H1 (cell line): ENCODE measurements around the gene MPHOSPH9. TPM values are rescaled to one million over a fixed set of nuclear protein-coding genes. Genes with fewer than 3 reads are reported as not detected.
A peak's percentile ranks its signal among the peaks of the same experiment; 100 is the strongest.

Source experiments
- CTCF ChIA-PET: fragments of 300-600 bp; sonication (Branson Sonifier 250); formaldehyde crosslinking; loops from one replicate; lab custom pipeline; 2021; ENCODE audit not compliant: partially characterized antibody; lab: Charles Lee
- POLR2A ChIA-PET: fragments of 300-600 bp; sonication (Branson Sonifier 250); formaldehyde crosslinking; loops from one replicate; lab custom pipeline; 2021; ENCODE audit warnings: inconsistent platforms; ENCODE audit not compliant: partially characterized antibody; lab: Charles Lee
- DNase-seq, 2 experiments: peaks; one replicate each; pipeline versions ENCODE4 v3.0.0 to v3.0.0-alpha.2; 2010 to 2022; ENCODE audit warnings: low spot score in 2 of 2, low read depth in 1 of 2, mixed read lengths in 1 of 2
- FAIRE-seq: peaks from 2 replicates; lab custom pipeline; 2011; peaks lifted over from hg19 to GRCh38; lab: Jason Lieb, UNC
- H2AFZ ChIP-seq: 2 replicates; pipeline ENCODE4 v1.8.1; 2012; ENCODE audit warnings: low read length, inconsistent platforms
- H2AK5ac ChIP-seq: 2 replicates; pipeline ENCODE4 v1.6.1; 2013; ENCODE audit warnings: low read depth, low read length
- H2BK120ac ChIP-seq: replicated peaks from 2 replicates; pipeline ENCODE3; 2013; ENCODE audit warnings: low read depth, low read length, inconsistent platforms
- H2BK12ac ChIP-seq: 2 replicates; pipeline ENCODE4 v1.6.1; 2013; ENCODE audit warnings: low read depth, low read length
- H2BK15ac ChIP-seq: 2 replicates; pipeline ENCODE4 v1.6.1; 2013; ENCODE audit warnings: low read length
- H2BK20ac ChIP-seq: 2 replicates; pipeline ENCODE4 v1.6.1; 2013; ENCODE audit warnings: low read length
- H2BK5ac ChIP-seq: 2 replicates; pipeline ENCODE4 v1.6.1; 2013; ENCODE audit warnings: low read depth, low read length
- H3K14ac ChIP-seq: 2 replicates; pipeline ENCODE4 v1.6.1; 2013; ENCODE audit warnings: inconsistent platforms; ENCODE audit not compliant: insufficient read length
- H3K18ac ChIP-seq: 2 replicates; pipeline ENCODE4 v1.6.1; 2013; ENCODE audit warnings: low read length; ENCODE audit errors: extremely low read depth
- H3K23ac ChIP-seq: 2 replicates; pipeline ENCODE4 v1.6.1; 2013; ENCODE audit warnings: inconsistent platforms; ENCODE audit not compliant: insufficient read length
- H3K23me2 ChIP-seq: 2 replicates; pipeline ENCODE4 v1.6.1; 2013; ENCODE audit warnings: low read depth, low read length
- H3K27ac ChIP-seq: 2 replicates; pipeline ENCODE4 v1.6.1; 2011; ENCODE audit warnings: low read depth, low read length, inconsistent platforms
- H3K27me3 ChIP-seq, 4 experiments: replicated peaks in 1 of 4; 1 replicate in 1 of 4; 2 replicates in 3 of 4; pipeline versions ENCODE4 v1.6.1 to v1.8.1; 2011 to 2013; ENCODE audit warnings: low read length in 3 of 4, mild to moderate bottlenecking in 3 of 4, inconsistent platforms in 2 of 4, mixed read lengths in 2 of 4, moderate library complexity in 1 of 4; ENCODE audit not compliant: control insufficient read depth in 3 of 4, insufficient read depth in 3 of 4; ENCODE audit errors: extremely low read depth in 1 of 4
- H3K36me3 ChIP-seq, 4 experiments: 2 replicates each; pipeline versions ENCODE4 v1.6.1 to v1.8.1; 2011 to 2013; ENCODE audit warnings: mild to moderate bottlenecking in 4 of 4, low read length in 3 of 4, moderate library complexity in 2 of 4, control low read depth in 1 of 4, inconsistent platforms in 1 of 4; ENCODE audit not compliant: insufficient read depth in 4 of 4, control insufficient read depth in 2 of 4
- H3K4ac ChIP-seq: replicated peaks from 2 replicates; pipeline ENCODE3; 2013; ENCODE audit warnings: low read length, low read depth, mixed read lengths, inconsistent platforms; ENCODE audit not compliant: insufficient read length
- H3K4me1 ChIP-seq, 4 experiments: replicated peaks in 1 of 4; 1 replicate in 1 of 4; 2 replicates in 3 of 4; pipeline versions ENCODE4 v1.6.1 to v1.8.1; 2011 to 2013; ENCODE audit warnings: low read length in 3 of 4, inconsistent platforms in 2 of 4, mixed read lengths in 1 of 4; ENCODE audit not compliant: insufficient read depth in 4 of 4, control insufficient read depth in 3 of 4
- H3K4me2 ChIP-seq, 2 experiments: 2 replicates each; pipeline versions ENCODE4 v1.6.1 to v1.8.1; 2011 to 2013; ENCODE audit warnings: low read depth in 2 of 2, low read length in 2 of 2, control low read depth in 1 of 2, inconsistent platforms in 1 of 2, mild to moderate bottlenecking in 1 of 2; ENCODE audit not compliant: insufficient read depth in 1 of 2
- H3K4me3 ChIP-seq, 4 experiments: fragments of 200-600, 300-600 bp in 1 of 4; sonication (generic), shearing (Covaris generic), sonication (Bioruptor Twin) in 1 of 4; 2 replicates each; pipeline versions ENCODE4 v1.5.1 to v1.8.1; 2011 to 2016; ENCODE audit warnings: low read length in 4 of 4, low read depth in 3 of 4, control low read depth in 2 of 4, inconsistent platforms in 2 of 4, mild to moderate bottlenecking in 2 of 4, mixed read lengths in 1 of 4, moderate library complexity in 1 of 4; ENCODE audit not compliant: insufficient read depth in 2 of 4; ENCODE audit errors: extremely low read depth in 1 of 4
- H3K56ac ChIP-seq: replicated peaks from 2 replicates; pipeline ENCODE3; 2013; ENCODE audit warnings: low read depth, mild to moderate bottlenecking, mixed read lengths, low read length, inconsistent platforms; ENCODE audit not compliant: insufficient read length
- H3K79me1 ChIP-seq: 2 replicates; pipeline ENCODE4 v1.6.1; 2013; ENCODE audit warnings: low read depth, low read length, control low read depth
- H3K79me2 ChIP-seq, 2 experiments: 2 replicates each; pipeline versions ENCODE4 v1.6.1 to v1.8.1; 2012 to 2013; ENCODE audit warnings: low read length in 2 of 2, mild to moderate bottlenecking in 2 of 2, inconsistent platforms in 1 of 2; ENCODE audit not compliant: insufficient read depth in 2 of 2, control insufficient read depth in 1 of 2
- H3K9ac ChIP-seq, 4 experiments: replicated peaks in 1 of 4; 1 replicate in 1 of 4; 2 replicates in 3 of 4; pipeline versions ENCODE4 v1.6.1 to v1.8.1; 2011 to 2013; ENCODE audit warnings: low read depth in 3 of 4, low read length in 3 of 4, control low read depth in 2 of 4, mild to moderate bottlenecking in 2 of 4, moderate library complexity in 2 of 4, inconsistent platforms in 1 of 4; ENCODE audit errors: extremely low read depth in 1 of 4
- H3K9me3 ChIP-seq, 2 experiments: 2 replicates each; pipeline versions ENCODE4 v1.6.1 to v1.8.1; 2012 to 2013; ENCODE audit warnings: mild to moderate bottlenecking in 2 of 2, moderate library complexity in 2 of 2, control low read depth in 1 of 2, inconsistent platforms in 1 of 2, low read depth in 1 of 2, low read length in 1 of 2, mixed read lengths in 1 of 2; ENCODE audit not compliant: insufficient read depth in 2 of 2
- H4K20me1 ChIP-seq, 2 experiments: replicated peaks in 1 of 2; 2 replicates each; pipeline versions ENCODE3 to v1.8.1; 2011 to 2013; ENCODE audit warnings: inconsistent platforms in 2 of 2, low read length in 2 of 2, mild to moderate bottlenecking in 1 of 2; ENCODE audit not compliant: insufficient read depth in 2 of 2, control insufficient read depth in 1 of 2
- H4K5ac ChIP-seq: 2 replicates; pipeline ENCODE4 v1.6.1; 2013; ENCODE audit warnings: low read length, low read depth, mixed read lengths, inconsistent platforms; ENCODE audit not compliant: insufficient read length
- H4K8ac ChIP-seq: 2 replicates; pipeline ENCODE4 v1.8.0; 2013; ENCODE audit warnings: mild to moderate bottlenecking, moderate library complexity, low read length, inconsistent platforms; ENCODE audit not compliant: insufficient read depth; ENCODE audit errors: extremely low read depth
- H4K91ac ChIP-seq: replicated peaks from 2 replicates; pipeline ENCODE3; 2013; ENCODE audit warnings: low read length, mixed read lengths, inconsistent platforms; ENCODE audit not compliant: insufficient read length
- CBX8 ChIP-seq: fragments of 300-800, 300-1000 bp; sonication (generic); IDR thresholded peaks from 2 replicates; pipeline ENCODE4 v1.7.1; 2016; ENCODE audit warnings: low read depth, low read length, borderline replicate concordance
- CTCF ChIP-seq, 3 experiments: IDR thresholded peaks; 1 replicate in 2 of 3; 2 replicates in 1 of 3; pipeline versions ENCODE4 v1.5.1 to v1.6.1; 2011; ENCODE audit warnings: low read length in 3 of 3, mild to moderate bottlenecking in 3 of 3, inconsistent platforms in 2 of 3, low read depth in 1 of 3, moderate library complexity in 1 of 3; ENCODE audit not compliant: insufficient read depth in 1 of 3; ENCODE audit errors: control extremely low read depth in 1 of 3
- EP300 ChIP-seq, 2 experiments: IDR thresholded peaks; 1 replicate in 1 of 2; 2 replicates in 1 of 2; pipeline ENCODE4 v1.6.1; 2011 to 2012; ENCODE audit warnings: low read depth in 2 of 2, low read length in 2 of 2, mild to moderate bottlenecking in 2 of 2, borderline replicate concordance in 1 of 2, inconsistent platforms in 1 of 2, moderate library complexity in 1 of 2
- EZH2 ChIP-seq: fragments of 200-600 bp; sonication (generic); IDR thresholded peaks from 2 replicates; pipeline ENCODE4 v1.7.1; 2012; ENCODE audit warnings: low read depth, mild to moderate bottlenecking, moderate library complexity, low read length, inconsistent platforms; ENCODE audit not compliant: severe bottlenecking
- HDAC2 ChIP-seq, 2 experiments: fragments of 300-600 bp in 1 of 2; sonication (generic) in 1 of 2; IDR thresholded peaks; 2 replicates each; pipeline ENCODE4 v1.6.1; 2011 to 2012; ENCODE audit warnings: low read depth in 2 of 2, low read length in 2 of 2, mild to moderate bottlenecking in 2 of 2, moderate library complexity in 2 of 2, borderline replicate concordance in 1 of 2, inconsistent platforms in 1 of 2
- NRF1 ChIP-seq: IDR thresholded peaks from 2 replicates; pipeline ENCODE4 v1.6.1; 2011; ENCODE audit warnings: mild to moderate bottlenecking, low read depth, low read length, improper control_type of control experiment
- POU5F1 ChIP-seq: IDR thresholded peaks from 2 replicates; pipeline ENCODE4 v1.6.1; 2011; ENCODE audit warnings: low read depth, mild to moderate bottlenecking, low read length, moderate library complexity
- RXRA ChIP-seq: IDR thresholded peaks from 2 replicates; pipeline ENCODE4 v1.6.1; 2011; ENCODE audit warnings: low read depth, mild to moderate bottlenecking, low read length, moderate library complexity; ENCODE audit not compliant: insufficient read depth
- SAP30 ChIP-seq: fragments of 300-600 bp; sonication (generic); IDR thresholded peaks from 2 replicates; pipeline ENCODE4 v1.7.1; 2012; ENCODE audit warnings: low read length, moderate library complexity, mild to moderate bottlenecking, inconsistent platforms; ENCODE audit not compliant: insufficient read depth, insufficient replicate concordance
- WGBS, 2 experiments: shearing (Covaris generic) in 1 of 2; methylation state at CpG; one replicate each; pipeline versions ENCODE4 v1.1.6 to v1.1.7; 2013 to 2015; ENCODE audit warnings: low lambda C conversion rate in 2 of 2, mixed read lengths in 2 of 2, inconsistent platforms in 1 of 2, low coverage in 1 of 2, missing lambda C conversion rate in 1 of 2; ENCODE audit not compliant: insufficient replicate concordance in 2 of 2, insufficient coverage in 1 of 2, insufficient read length in 1 of 2; ENCODE audit errors: extremely low coverage in 1 of 2, missing lambda C conversion rate in 1 of 2; 5-methylcytosine and 5-hydroxymethylcytosine counted together
- polyA plus RNA-seq, 7 experiments: library from polyadenylated mRNA; depleted of rRNA in 3 of 7; stranded (reverse) in 5 of 7; unstranded in 2 of 7; fragments of >200 nt in 5 of 7; fragments of 200-250 nt in 2 of 7; gene quantifications; 1 replicate in 5 of 7; 2 replicates in 1 of 7; 4 replicates in 1 of 7; pipeline versions ENCODE4 v1.2.1 to v1.2.3, GENCODE V29; 2011 to 2013; ENCODE audit warnings: missing spikeins in 2 of 7, mixed read lengths in 2 of 7
- total RNA-seq: library from RNA; stranded (reverse); fragmentation: NEBNext Ultra II Directional; extraction: Animal tissue kit (Norgen Biotek cat#: 25700); gene quantifications from 2 replicates; pipeline ENCODE4 v1.2.1, GENCODE V29; 2021

MPHOSPH9 gene
- total and polyA plus RNA-seq, 2 of the 8 experiments (the other 6 are each of a cell fraction or from before 2014, with no cell fraction given) = 8.8 to 48.8 TPM

GRCh38 chr12:123231931-123232330 is 1.0 kb downstream of the MPHOSPH9 start:
- Histone ChIP-seq H2BK20ac (no peak overlapping the region), H4K5ac (no peak overlapping the region), H2BK5ac (0 out of 2 replicates have a peak overlapping the region, but pooled peaks have one; percentile 75), H3K27me3 (no peaks in the 10 kb centered on the region), H2AK5ac (no peak overlapping the region), H2BK120ac (no peak overlapping the region), H2BK15ac (no peak overlapping the region), H3K23me2 (peaks cover 8% of the 10 kb centered on the region), H3K4ac (no peak overlapping the region), H3K9me3 (no peaks in the 10 kb centered on the region), H2BK12ac (no peak overlapping the region), H3K18ac (no peak overlapping the region), H2AFZ (0 out of 2 replicates have a peak overlapping the region, but pooled peaks have one; percentile 3), H3K36me3 (peaks cover 0 to 16% (median 0%) of the 10 kb centered on the region in 4 experiments; a peak in 2 of 8 replicates), H3K79me1 (peaks cover 7% of the 10 kb centered on the region), H4K8ac (no peak overlapping the region), H4K91ac (no peak overlapping the region), H3K27ac (no peak overlapping the region), H3K23ac (no peak overlapping the region), H3K79me2 (peaks cover 0 to 25% of the 10 kb centered on the region in 2 experiments; a peak in 3 of 4 replicates), H3K9ac (peak overlapping the region in 3 of 4 experiments; percentile 61 to 85 (median 72); a peak in 4 of 7 replicates), H3K4me2 (peak overlapping the region; percentile 80 to 82), H4K20me1 (no peaks in the 10 kb centered on the region), H3K14ac (no peak overlapping the region), H3K56ac (no peak overlapping the region), H3K4me1 (peaks cover 0 to 4% (median 2%) of the 10 kb centered on the region in 4 experiments; a peak in 3 of 7 replicates), H3K4me3 (peak overlapping the region; percentile 59 to 94 (median 89))
- POLR2A ChIA-PET = interaction anchor here (0.7 to 3.7 kb wide), 33 partner anchors 8 to 480 kb away, joined by 3 to 42 read pairs (median 6); partner anchors contain the start of genes ARL6IP4, ATP6V0A2, KMT5A and OGFOD2
- CTCF ChIA-PET = interaction anchor here (1.2 to 1.6 kb wide), 4 partner anchors 33 to 252 kb away, joined by 3 to 5 read pairs (median 4); partner anchors contain the start of gene ARL6IP4
- no peak for DNase-seq
- 53% methylated on average over 5 of the region's 5 CpGs; no CpG with 5 or more reads in 1 of the 2 experiments for WGBS, 2 experiments
- FAIRE-seq = no peak
- TF ChIP-seq CBX8 (no peak), EP300 (IDR thresholded peaks at IDR 0.05; ENCODE audit: borderline replicate concordance in 1 of 2, low read depth in 2 of 2, low read length in 2 of 2) (no peak), RXRA (no peak), SAP30 (no peak), EZH2 (no peak), HDAC2 (IDR thresholded peaks at IDR 0.05; ENCODE audit: borderline replicate concordance in 1 of 2, low read depth in 2 of 2, low read length in 2 of 2) (no peak), CTCF (IDR thresholded peaks at IDR 0.05; ENCODE audit: control extremely low read depth in 1 of 3, insufficient read depth in 1 of 3, low read depth in 1 of 3, low read length in 3 of 3) (no peak), NRF1 (no peak), POU5F1 (no peak)
